C4-2B (cell line): ENCODE measurements around the gene HES2.

ENCODE experiments used
- CTCF ChIP-seq: fragments of 450-650 bp; conservative IDR thresholded peaks from 2 replicates; pipeline ENCODE4 v1.5.1; 2017; ENCODE audit warnings: mild to moderate bottlenecking
- ZFX ChIP-seq: fragments of 450-650 bp; IDR thresholded peaks from 2 replicates; pipeline ENCODE4 v1.6.1; 2017

GRCh38 chr1:6441586-6441985, 21.9 kb upstream of the HES2 start:
- TF ChIP-seq CTCF (no peak), ZFX (no peak)
